Lower leg skin (tissue), 3 donors: ENCODE data around the gene AMOTL1.

ENCODE experiments used
- CTCF ChIP-seq, 3 donors: fragments of 450-650 bp; IDR thresholded peaks; one replicate each; pipeline ENCODE4 v1.5.1; 2016; ENCODE audit warnings: antibody characterized with exemption in 3 of 3, mild to moderate bottlenecking in 3 of 3, moderate library complexity in 2 of 3
- POLR2A ChIP-seq, 2 donors: fragments of 450-650 bp; IDR thresholded peaks; one replicate each; pipeline ENCODE4 v1.6.1; 2016 to 2017; ENCODE audit warnings: antibody characterized with exemption in 2 of 2, mild to moderate bottlenecking in 1 of 2, moderate library complexity in 1 of 2

GRCh38 chr11:94866231-94866822 lies 98.2 kb downstream of the AMOTL1 start:
- TF ChIP-seq POLR2A (IDR thresholded peaks at IDR 0.05) (no peak), CTCF (IDR thresholded peaks at IDR 0.05) (no peak)
